Activated T-cell treated with anti-CD3 and anti-CD28 coated beads, Interleukin-2, amount 50 U/mL, for 48 hours (primary cell): ENCODE data around the gene DIPK1A.
A peak's percentile ranks its signal among the peaks of the same experiment; 100 is the strongest.
"Not testable (repeated sequence)": the region's sequence is repeated elsewhere in the genome, so short reads cannot be mapped to it uniquely, and the experiment has no call there.

Source experiments
- DNase-seq, 2 experiments: peaks; one replicate each; pipeline ENCODE4 v3.0.0-alpha.2; 2020

Gene DIPK1A

DNA sequence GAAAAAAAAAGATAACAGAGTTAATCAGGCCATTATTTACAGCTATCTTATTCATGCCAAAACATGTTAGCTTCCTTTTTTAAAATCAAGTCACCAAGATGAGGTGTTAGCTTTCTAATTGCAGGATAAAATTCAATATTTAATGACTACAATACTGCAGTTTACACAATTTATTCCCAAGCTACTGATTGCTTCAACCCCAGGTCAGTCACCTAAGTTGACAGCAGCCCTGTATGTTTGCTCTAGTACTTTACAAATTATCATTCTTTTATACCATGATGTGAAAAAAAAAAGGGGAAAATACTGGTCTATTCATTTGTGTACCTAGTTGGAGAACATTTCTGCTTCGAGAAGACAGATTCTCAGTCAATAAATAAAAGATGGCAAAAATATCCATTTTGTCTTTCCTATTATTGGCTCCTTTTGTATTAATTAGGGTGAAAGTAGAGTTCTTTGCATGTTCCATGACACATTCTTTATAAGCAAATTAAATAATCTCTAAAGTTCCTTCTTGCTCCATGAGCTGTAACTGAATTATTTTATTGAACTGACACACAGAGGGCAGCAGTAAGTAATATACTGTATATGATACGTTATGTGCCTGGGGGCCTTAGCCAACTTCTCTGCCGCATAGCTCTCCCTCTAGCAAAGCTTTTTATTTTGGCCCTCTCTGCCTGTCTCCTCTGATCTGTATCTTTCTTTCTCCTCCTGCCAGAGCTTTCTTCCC lies 48.0 kb downstream of the DIPK1A start:
- DNase-seq: no peak

DNA sequence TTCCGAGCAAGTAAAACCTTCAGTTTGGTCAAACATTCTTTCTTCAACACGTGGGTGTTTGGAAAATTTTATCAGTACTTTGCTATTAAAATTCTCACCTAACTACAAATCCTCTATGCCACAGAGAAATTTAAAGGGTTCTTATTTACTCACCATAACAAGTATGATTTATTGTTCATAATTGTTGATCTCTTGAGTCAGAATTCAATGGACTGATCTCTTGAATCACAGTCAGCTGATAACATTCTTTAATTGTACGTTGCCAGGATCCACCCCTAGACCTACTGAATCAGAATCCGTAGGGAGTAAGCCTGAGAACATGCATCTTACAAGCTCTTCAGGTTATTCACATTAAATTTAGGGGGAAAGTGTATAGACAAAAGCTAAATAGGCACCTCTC lies 51.2 kb downstream of the DIPK1A start:
- DNase-seq: no peak

DNA sequence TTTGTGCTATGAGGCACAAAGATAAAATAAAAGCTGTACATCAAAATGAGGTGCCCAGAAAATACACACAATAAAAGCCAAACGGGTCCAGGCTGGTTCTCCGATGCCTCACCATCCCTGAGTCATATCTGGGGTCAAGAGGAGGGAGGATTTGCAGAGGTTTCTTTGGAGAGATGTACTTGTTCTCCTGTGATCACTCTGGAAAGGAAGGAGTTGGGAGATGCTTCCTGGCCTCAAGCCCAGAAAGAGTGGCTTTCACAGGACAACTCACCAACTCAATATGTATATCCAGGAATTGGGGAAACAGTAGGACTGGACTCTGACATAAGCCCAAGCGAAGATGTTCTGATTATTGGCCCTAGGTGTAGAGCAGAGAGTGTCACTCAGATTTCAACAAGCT lies 51.9 kb downstream of the DIPK1A start:
- no peak for DNase-seq

DNA sequence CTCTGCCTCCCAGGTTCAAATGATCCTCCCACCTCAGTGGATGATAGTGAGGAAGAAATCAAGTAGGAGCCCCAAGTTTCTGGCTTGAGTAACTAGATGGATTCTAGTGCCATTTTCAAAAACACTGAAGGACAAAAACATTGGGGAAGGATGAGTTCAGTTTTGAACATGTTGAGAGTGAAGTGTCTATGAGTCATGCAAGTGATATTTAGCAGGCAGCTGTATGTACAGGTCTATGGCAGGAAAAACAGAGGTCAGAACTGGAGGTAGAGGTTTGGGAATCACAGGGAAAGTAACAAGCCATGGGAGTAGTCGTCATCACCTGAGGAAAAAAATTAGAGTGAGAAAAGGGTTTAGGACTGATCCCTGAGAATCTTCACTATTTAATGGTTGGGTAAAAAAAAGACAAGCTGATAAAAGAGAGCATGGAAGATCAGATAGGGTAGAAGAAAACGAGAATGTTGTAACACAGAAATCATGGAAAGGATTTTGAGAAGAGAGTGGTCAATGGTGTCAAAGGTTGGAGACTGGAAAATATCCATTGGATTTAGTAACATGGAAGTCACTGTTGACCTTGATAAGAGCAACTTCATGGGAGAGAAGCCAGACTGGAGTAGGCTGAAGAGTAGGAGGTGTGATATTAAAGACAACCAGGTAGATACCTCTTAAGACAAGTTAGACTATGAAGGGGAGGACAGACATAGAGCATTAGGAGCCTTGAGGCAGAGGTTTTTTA lies 53.1 kb downstream of the DIPK1A start:
- DNase-seq: no peak

DNA sequence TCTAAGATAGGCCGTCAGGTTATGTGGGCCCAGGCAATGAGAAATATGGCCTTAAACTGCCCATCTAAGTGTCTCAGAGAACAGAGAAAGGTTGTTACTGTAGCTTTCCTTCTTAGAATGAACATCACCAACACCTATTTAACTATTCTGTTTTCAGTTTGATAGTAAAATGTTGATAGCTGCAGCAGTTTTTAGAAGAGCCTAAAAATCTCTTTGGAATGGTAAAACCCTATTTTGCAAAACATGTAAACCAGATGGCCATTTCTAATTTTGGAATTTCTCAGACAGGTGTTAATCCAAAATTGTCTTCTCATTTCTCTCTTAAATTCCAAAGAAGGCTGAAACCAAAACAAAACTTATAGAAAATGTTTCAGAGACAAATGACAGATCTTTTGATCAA lies 57.5 kb downstream of the DIPK1A start:
- DNase-seq: no peak

DNA sequence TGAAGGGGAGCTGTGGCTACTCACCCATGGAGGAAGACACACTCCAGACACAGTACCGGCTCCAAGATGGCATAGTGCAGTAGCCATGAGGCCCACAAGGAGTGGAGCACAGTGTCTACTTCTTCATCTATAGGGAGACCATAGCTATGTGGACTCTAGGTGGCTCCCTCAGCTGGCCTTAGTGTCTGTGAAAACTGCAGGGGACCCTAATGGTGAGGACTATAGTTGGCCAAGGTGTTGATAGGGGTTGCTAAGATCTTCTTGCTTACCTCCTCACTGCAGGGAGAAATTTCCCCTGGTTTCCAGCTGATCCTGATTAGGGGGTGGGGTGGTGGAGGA lies 58.9 kb downstream of the DIPK1A start:
- no peak for DNase-seq

DNA sequence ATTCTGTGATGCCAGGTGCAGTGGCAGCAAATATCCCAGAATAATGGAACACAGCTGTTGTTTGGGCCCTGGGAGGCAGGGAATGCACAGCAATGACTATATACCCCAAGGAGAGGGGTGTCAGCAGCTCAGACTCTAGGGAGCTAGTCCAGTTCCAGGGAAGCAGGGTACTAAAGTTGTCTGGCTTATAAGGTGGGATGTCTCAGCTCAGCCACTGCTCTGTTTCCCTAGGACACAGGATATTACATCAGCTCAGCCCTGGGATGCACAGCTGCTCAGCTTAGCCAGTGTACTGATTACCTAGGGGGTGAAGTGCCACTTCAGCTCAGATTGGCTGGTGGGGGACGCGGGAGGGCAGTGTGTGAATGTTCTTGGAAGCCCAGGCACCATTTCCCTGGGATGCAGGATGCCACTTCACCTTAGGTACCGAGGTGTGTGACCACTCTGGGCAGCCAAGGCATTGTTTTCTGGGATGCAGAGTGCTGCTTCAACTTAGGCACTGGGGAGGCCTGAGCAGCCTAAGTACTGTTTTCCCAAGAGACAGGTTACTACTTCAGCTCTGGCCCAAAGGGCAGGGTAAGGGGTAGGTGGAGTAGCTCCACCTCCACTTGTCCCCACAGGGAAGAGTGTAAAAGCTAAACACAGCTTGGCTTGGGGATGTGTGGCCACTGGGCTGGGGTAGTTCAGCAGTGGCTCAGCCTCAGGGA lies 59.4 kb downstream of the DIPK1A start:
- DNase-seq: no peak

DNA sequence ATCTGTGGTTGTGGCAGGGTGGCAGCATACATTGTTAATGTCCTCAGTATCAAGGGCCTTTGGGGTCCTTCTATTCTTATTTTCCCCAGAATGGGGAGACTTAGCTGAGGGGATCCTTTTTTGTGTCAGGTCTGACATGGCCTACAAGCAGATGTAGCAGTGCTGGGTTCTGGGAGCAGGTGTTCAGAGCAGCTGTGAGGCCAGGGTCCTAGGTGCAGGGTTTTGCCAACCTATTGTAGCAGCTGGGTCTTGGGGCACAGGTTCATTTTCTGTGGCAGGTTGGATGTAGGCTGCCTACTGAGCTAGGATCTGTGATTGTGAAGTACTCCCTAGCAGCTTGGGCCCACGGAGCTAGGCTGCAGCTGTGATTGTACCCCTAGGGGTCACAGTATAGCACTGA lies 60.1 kb downstream of the DIPK1A start:
- DNase-seq: no peak

DNA sequence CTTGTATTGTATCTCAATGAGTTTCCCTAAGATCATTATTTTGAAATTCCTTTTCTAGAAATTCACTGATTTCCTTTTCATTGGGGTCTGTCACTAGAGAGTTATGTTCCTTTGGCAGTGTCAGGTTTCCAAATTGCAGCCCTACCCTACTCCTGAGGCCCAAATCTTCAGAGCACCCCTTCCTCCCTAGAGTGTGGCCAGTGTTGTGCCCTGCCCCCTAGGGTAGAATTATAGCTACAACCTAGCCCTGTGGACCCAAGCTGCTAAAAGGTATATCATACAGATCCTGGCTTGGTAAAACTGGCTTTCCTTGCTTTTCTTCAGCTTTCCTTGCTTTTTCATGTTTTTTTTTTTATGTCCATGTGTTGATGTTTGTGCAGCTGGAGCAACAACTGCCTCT lies 60.7 kb downstream of the DIPK1A start:
- DNase-seq: no peak

DNA sequence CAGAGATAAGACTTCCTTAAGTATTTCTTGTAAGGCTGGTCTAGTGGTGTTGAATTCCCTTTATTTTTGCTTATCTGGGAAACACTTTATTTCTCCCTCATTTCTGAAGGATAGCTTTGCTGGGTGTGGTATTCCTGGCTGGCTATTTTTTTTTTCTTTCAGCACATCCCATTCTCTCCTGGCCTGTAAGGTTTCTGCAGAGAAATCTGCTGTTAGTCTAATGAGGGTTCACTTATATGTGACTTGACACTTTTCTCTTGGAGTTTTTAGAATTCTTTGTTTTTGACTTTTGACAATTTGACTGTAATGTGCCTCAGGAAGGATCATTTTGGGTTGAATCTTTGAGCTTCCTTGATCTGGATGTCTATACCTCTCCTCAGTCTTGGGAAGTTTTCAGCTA lies 61.5 kb downstream of the DIPK1A start:
- DNase-seq: no peak

DNA sequence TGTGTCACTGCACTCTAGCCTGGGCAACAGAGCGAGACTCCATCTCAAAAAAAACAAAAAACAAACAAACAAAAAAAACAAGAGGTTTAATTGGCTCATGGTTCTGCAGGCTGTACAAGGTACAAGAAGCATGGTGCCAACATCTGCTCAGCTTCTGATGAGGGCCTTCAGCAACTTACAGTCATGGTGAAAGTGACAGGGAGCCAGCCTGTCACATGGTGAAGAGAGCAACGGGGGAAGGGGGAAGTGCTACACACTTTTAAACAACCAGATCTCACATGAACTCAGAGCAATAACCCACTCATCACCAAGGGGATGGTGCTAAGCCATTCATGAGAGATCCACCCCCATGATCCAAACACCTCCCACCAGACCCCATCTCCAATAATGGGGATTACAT lies 63.2 kb downstream of the DIPK1A start:
- DNase-seq: not testable (repeated sequence)

DNA sequence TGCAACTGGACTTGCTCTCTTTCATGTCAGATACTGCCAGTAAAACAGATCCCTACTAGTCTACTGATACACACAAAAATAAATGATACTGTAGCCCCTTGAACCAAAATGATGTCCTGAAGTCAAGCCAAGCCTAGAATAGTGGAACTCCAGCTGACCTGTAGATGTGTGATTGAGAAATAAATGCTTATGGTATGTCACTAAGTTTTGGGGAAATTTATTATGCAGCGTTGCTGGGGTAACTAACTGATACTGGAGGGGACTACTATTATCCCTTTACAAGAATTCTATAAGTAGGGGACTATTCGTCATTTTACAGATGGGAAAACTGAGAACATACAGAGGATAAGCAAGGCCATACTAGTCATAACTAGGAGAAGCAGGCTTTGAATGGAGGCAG lies 73.8 kb downstream of the DIPK1A start:
- DNase-seq: no peak

DNA sequence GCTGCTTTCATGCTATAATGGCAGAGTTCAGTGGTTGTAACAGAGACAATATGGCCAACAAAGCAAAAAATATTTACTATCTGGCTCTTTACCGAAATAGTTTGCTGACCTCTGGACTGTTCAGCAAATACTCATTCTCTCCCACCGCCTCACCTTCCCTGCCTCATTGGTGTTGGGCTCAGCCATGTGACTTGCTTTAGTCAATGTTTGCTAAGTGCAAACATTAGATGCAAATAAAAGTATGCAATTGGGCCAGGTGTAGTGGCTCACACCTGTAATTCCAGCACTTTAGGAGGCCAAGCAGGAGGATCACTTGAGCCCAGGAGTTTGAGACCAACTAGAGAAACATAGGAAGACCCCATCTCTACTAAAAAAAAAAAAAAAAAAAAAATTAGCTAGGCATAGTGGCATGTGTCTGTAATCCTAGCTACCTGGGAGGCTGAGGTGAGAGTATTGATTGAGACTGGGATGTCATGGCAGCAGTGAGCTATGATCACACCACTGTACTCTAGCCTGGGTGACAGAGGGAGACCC lies 74.3 kb downstream of the DIPK1A start:
- DNase-seq: no peak

DNA sequence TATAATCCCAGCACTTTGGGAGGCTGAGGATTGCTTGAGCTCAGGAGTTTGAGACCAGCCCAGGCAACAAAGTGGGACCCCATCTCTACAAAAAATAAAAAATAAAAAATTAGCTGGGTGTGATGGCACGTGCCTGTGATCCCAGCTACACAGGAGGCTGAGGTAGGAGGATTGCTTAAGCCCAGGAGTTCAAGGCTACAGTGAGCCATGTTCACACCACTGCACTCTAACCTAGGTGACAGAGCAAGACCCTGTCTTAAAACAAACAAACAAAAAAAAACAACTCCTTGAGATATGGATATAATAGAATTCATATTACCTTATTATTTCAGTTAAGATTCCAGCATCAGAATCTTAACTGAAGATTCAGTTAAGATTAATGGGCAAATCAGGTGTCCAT lies 77.1 kb downstream of the DIPK1A start:
- no peak for DNase-seq

DNA sequence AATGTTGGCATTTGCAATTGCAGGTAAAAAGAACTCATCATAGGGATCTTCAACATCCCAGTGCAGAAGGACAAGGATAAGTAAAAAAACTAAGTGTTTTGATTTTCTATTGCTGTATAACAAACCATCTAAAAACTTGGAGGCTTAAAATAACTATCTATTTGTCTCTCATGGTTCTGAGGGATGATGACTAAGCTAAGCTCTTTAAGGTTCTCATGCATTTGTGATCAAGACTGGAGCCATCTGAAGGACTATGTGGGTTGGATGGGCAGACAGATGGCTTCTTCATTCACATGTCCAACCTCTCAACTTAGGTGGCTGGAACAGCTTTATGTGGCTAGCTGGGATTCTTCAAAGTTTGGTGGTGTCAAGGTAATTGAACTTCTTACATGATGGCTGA lies 78.0 kb downstream of the DIPK1A start:
- no peak for DNase-seq

DNA sequence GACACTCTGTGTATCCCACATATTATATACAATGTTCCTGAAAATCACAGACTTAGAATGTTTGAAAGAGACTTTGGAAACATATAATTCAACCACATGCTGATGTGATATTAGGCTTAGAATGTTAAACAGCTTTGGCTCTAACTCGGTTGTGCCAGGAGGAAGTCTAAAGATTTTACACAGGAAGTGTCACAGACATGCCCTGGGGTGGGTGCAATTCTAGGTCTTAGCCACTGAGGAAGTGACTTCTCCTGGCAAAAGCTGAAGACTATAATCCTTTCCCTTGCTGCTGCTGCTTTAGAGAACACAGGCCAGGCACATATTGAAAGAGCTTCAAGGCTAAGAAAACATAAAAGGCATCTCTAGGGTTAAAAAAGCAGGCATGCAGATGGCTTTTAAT lies 78.4 kb downstream of the DIPK1A start:
- peak in 1 of 2 experiments; percentile 32 for DNase-seq

DNA sequence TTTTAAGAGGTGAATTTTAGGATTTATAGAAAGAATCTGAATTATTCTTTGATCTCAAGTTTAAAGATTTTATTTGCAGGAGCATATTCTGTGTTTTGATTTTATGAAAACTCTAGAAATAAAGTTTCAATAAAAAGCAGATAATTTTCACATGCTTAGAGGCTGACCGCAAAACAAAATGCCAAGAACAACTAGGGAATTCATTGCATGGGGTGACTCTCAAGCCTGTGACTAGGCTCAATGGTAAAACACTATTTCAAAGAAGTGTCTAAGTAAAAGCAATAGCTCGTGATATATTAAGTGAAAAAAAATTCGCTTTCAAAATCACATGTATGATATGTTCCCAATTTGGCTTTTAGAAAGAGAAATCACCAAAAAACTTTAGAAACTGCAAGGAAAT lies 79.9 kb downstream of the DIPK1A start:
- DNase-seq: no peak

DNA sequence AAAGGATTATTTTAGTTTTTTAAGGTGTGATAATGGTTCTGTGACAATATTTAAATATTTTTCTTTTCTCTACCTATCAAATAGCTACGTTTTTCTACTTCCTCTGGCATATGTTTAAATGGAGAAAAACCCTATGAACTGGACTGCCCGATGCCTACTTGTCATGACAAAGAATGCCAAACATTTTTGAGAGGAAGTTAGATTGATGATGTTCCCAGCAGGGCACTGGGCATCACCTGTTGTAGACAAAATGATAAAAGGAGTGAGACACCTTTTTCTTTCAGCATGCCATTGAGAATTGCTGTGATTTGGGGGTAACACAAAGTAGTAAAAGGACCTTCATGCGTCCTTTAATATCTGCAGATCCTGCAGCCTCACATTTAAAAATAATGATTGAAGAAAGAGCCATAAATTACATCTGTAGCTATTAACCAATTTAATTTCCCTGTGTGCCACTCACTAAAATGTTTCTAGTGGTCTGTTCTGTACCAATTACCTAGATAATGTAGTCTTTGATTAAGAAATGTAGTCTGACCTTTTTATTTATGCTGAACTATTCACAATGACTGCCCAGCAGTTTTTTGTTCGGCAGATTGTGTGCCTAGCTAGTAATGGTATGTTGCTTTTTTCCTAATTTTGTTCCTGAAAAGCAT lies 81.8 kb downstream of the DIPK1A start:
- DNase-seq: no peak

DNA sequence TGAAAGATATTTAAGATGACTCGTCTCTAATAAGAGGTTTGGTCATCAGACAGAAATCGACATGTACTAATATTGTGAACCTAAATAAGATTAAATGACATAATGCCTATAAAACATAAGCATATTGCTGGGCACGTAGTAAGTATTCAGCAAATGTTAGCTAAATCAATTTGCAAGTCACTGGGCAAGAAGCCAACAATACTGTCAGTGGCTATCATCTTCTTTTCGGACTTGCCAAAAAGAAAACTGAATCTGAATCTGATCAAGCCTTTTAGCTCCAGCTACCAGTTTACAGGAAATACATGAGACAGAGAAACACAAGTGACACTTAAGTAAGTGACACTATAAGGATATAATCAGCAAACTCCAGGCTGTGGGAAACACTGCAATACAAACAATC lies 83.5 kb downstream of the DIPK1A start:
- no peak for DNase-seq

DNA sequence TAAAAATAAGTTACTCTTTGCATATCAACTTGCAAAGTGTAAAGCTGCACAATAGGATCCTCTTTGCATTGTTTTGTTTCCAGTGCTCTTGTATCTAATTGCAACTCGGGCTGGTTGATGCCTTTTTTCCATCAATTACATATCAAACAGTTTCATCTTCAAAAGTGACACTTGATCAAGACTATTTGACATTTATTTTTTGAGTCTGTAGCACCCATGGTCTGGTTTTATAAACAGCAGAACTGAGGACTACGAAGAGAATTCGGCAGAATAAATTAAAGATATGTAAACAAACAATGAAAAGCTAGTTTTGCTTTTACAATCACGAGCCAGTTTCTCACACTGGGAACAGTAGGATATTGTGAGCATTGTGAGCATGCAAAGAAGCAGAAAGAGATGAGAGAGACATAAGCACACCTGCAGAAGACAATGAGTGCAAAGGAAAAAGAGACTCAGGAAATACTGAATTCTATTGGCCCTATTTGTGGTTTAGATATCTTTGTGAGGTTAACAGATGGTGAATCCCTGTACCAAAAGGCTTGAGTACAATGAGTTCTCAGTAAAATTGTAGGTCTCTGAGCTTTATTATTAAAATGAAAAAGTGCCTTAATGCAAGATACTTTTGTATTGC lies 84.1 kb downstream of the DIPK1A start:
- DNase-seq: no peak

DNA sequence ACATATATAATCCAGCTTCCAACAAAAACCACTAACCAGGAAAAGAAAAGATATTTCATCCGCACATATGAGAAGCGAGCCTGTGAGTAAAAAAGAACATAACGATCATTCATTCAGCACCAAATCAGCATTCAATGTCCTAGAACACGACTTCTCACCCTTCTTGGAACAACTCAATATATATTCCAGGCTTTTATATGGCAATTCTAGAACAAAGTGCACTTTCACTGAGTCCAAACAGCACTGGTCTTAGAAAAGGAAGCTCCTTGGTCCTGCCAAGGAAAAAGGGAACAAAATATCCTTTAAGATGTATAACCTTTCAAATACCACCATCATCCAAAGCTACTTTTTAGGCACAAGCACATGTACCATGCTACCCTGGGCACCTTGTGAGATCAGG lies 84.9 kb downstream of the DIPK1A start:
- DNase-seq: no peak

DNA sequence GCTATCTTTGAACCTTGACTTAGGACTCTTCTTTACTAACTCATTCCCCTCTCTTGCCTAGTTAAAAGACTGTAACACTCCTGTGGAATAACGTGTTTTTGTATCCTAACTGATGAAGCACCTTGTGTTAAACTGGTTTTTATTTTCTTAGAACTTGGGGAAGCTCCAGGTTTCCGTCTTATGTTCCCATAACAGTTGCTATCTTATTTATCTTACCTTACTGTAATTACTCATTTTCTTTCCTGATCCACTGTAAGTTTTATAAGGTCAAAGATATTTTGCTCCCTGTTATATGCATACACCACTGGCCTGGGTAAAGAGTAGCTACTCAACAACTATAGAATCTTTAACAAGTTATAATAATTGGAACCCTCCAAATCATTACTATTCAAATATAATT lies 86.3 kb downstream of the DIPK1A start:
- DNase-seq: no peak

DNA sequence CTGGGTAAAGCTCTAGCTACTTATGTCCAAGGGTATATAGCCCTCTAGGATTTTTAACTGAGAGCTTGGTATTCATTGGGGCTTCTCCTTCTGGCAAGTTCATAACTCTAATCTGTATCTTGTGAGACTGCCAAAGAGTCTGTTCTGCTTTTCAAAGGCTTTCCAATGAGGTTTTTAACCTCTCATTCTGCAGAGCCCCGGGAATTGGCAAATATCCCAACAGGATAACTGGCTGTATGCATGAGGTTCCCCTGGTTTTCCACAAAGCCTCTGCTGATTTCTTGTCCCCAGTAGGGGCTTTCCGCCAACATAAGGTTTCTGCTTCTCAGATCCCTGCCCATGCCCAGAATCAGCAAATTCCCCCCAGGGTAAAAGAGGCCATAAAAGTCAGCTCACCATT lies 88.5 kb downstream of the DIPK1A start:
- DNase-seq: no peak
